Measurements from ENCODE around the gene SYNJ2. TPM values are rescaled to one million over a fixed set of nuclear protein-coding genes. Genes with fewer than 3 reads are reported as not detected.

SYNJ2 gene
- total and polyA plus RNA-seq, 11 donors: 7.5 to 27.0 (median 18.2) TPM

- intact Hi-C loops (cut with DNase I): no loop called here
- ATAC-seq (no peak), DNase-seq (no peak)
- no peak overlapping the region for H3K4me3 ChIP-seq
- peaks cover 0 to 23% (median 3%) of the 10 kb centered on the region in 12 donors for H3K4me1 ChIP-seq
- TF ChIP-seq POLR2A (IDR thresholded peaks at IDR 0.05): no peak
- TF ChIP-seq, protein P1, sequence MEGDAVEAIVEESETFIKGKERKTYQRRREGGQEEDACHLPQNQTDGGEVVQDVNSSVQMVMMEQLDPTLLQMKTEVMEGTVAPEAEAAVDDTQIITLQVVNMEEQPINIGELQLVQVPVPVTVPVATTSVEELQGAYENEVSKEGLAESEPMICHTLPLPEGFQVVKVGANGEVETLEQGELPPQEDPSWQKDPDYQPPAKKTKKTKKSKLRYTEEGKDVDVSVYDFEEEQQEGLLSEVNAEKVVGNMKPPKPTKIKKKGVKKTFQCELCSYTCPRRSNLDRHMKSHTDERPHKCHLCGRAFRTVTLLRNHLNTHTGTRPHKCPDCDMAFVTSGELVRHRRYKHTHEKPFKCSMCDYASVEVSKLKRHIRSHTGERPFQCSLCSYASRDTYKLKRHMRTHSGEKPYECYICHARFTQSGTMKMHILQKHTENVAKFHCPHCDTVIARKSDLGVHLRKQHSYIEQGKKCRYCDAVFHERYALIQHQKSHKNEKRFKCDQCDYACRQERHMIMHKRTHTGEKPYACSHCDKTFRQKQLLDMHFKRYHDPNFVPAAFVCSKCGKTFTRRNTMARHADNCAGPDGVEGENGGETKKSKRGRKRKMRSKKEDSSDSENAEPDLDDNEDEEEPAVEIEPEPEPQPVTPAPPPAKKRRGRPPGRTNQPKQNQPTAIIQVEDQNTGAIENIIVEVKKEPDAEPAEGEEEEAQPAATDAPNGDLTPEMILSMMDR (IDR thresholded peaks at IDR 0.05): no peak
- peaks cover 0 to 45% (median 21%) of the 10 kb centered on the region in 9 donors for H3K36me3 ChIP-seq
- no peaks in the 10 kb centered on the region for H3K27me3 ChIP-seq
- WGBS, 4 donors: 46 to 75% (median 61%) methylated on average over 2 of the region's 2 CpGs
- H3K27ac ChIP-seq: no peak overlapping the region
- no peaks in the 10 kb centered on the region for H3K9me3 ChIP-seq
Observed at GRCh38 chr6:158053377-158054313, 72.0 kb downstream of the SYNJ2 start.

DNA sequence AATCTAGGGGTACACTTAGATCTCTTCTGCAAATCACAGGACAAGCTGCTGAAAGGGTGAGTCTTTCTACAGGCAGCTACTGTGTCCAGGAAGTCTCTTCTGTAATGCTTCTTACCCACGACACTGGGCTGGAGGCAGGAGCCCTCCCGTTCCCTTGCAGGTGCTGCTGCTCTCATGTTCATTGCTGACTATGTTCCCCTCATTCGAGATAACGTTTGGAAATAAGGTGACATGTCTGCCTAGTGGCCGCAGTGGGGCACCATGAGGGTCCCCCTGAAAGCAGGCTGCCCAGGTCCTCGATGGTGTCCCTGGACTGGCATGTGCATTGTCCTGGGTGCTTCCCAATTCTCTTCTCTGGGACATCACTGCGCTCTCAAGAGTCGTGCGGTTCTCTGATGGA is 74.7 kb downstream of the SYNJ2 start:
- H3K4me3 ChIP-seq: no peak overlapping the region
- peaks cover 12 to 49% (median 21%) of the 10 kb centered on the region in 12 donors for H3K4me1 ChIP-seq
- 92 to 96% (median 94%) methylated on average over 9 of the region's 9 CpGs for WGBS, 4 donors
- H3K9me3 ChIP-seq: no peaks in the 10 kb centered on the region
- TF ChIP-seq POLR2A (IDR thresholded peaks at IDR 0.05): no peak
- TF ChIP-seq, protein P1 (IDR thresholded peaks at IDR 0.05): no peak
- peaks cover 0 to 33% (median 18%) of the 10 kb centered on the region in 9 donors for H3K36me3 ChIP-seq
- intact Hi-C loops (cut with DNase I): no loop called here
- no peak overlapping the region for H3K27ac ChIP-seq
- H3K27me3 ChIP-seq: no peaks in the 10 kb centered on the region
- ATAC-seq (no peak), DNase-seq (no peak)

DNA sequence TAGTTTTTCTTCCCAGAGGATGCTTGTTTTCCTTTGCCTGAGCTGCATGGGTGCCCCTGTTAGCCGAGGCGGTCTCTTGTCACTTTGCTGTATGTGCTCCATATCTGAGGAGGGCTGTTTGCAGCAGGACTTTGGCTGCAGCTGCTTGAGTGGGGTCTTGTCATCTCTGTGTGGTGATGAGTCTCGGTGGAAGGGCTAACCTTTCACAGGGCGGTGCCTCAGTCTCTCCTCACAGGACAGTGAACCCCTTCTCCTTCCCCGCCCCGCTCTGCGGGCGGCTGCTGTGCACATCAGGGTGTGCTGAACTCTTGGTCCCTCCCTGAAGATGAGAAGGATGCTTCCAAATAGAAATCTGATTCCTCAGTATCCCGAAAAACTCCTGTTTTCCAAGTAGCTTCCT is 75.1 kb downstream of the SYNJ2 start:
- intact Hi-C loops (cut with DNase I): no loop called here
- TF ChIP-seq, protein P1 (IDR thresholded peaks at IDR 0.05): no peak
- no peak for TF ChIP-seq POLR2A (IDR thresholded peaks at IDR 0.05)
- Histone ChIP-seq H3K27me3 (no peaks in the 10 kb centered on the region), H3K36me3 (peaks cover 0 to 34% (median 18%) of the 10 kb centered on the region in 9 donors), H3K9me3 (no peaks in the 10 kb centered on the region), H3K4me1 (peaks cover 12 to 51% (median 24%) of the 10 kb centered on the region in 12 donors), H3K27ac (peak overlapping the region in 2 of 12 donors; percentile 4 to 53), H3K4me3 (no peak overlapping the region)
- WGBS, 4 donors: 92 to 97% (median 97%) methylated on average over 8 to 9 of the region's 9 CpGs
- no peak for ATAC-seq
- peak in 1 of 5 donors; percentile 43 for DNase-seq

DNA sequence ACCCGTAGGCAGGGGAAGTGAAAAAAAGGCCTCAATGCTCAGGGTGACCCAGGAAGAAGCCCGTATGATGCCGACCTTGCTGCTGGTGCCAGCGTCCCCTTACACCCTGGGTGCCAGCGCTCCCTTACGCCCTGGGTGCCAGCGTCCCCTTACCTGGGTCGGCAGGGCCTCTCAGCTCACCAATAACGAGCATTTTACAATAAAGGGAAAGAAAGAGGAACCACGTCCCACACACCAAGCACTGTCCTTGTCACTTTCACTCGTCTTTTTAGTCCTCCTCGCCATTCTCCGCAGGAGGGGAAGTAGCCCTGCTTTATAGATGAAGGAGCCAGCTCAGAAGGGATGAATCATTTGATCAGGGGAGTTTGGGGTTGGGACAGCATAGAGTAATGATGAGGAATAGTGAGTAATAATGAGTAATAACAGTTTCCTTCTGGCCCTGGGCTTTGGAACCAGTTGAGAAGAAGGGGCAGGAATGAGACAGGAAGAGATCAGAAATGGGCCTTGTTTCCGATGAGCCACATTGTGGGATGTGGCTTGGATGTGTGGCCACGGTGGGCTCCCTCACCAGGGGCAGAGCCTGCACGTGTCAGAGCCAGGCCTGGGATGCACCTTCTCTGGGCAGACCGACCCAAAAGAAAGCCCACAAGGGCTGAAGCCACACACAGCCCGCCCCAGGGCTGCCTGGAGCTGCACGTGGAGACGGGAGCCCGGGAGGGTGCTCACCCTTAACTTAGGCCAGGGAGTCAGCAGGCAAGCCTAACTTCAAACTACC is 75.7 kb downstream of the SYNJ2 start:
- TF ChIP-seq POLR2A (IDR thresholded peaks at IDR 0.05): no peak
- TF ChIP-seq, protein P1 (IDR thresholded peaks at IDR 0.05): no peak
- peaks cover 0 to 1% (median 0%) of the 10 kb centered on the region in 12 donors for H3K9me3 ChIP-seq
- H3K4me3 ChIP-seq: no peak overlapping the region
- peak overlapping the region in 4 of 12 donors; percentile 4 to 53 (median 20) for H3K27ac ChIP-seq
- DNase-seq (peak in 1 of 5 donors; percentile 61), ATAC-seq (peak in 1 of 4 donors; percentile 19)
- peaks cover 12 to 51% (median 24%) of the 10 kb centered on the region in 12 donors for H3K4me1 ChIP-seq
- intact Hi-C loops (cut with DNase I): no loop called here
- peaks cover 0 to 36% (median 19%) of the 10 kb centered on the region in 9 donors for H3K36me3 ChIP-seq
- 87 to 89% (median 88%) methylated on average over 21 of the region's 21 CpGs for WGBS, 4 donors
- H3K27me3 ChIP-seq: no peaks in the 10 kb centered on the region

All from heart left ventricle (tissue), 16 donors.